Measurements from ENCODE around the gene SPTSSB. TPM values are rescaled to one million over a fixed set of nuclear protein-coding genes. Genes with fewer than 3 reads are reported as not detected.

The SPTSSB gene
- total RNA-seq, 1 donor from 2014 or later, result not detected

GRCh38 chr3:161348796-161349400, 22.4 kb downstream of the SPTSSB start:
- H3K4me1 Mint-ChIP-seq (ENCODE audit: unreplicated experiment), result peaks cover 17% of the 10 kb centered on the region
- TF ChIP-seq CTCF (IDR thresholded peaks at IDR 0.05), result no peak
- H3K4me3 Mint-ChIP-seq (ENCODE audit: unreplicated experiment), result no peak overlapping the region
- peaks cover 11% of the 10 kb centered on the region for H3K27me3 Mint-ChIP-seq (ENCODE audit: unreplicated experiment)
- no peak overlapping the region for H3K27ac Mint-ChIP-seq (ENCODE audit: unreplicated experiment)
- H3K9me3 Mint-ChIP-seq (ENCODE audit: unreplicated experiment), result no peaks in the 10 kb centered on the region
- H3K36me3 Mint-ChIP-seq (ENCODE audit: unreplicated experiment), result no peaks in the 10 kb centered on the region
- no peak for DNase-seq (ENCODE audit: extremely low spot score, unreplicated experiment)

- no peaks in the 10 kb centered on the region for H3K36me3 Mint-ChIP-seq (ENCODE audit: unreplicated experiment)
- H3K27me3 Mint-ChIP-seq (ENCODE audit: unreplicated experiment), result peaks cover 8% of the 10 kb centered on the region
- no peak overlapping the region for H3K4me3 Mint-ChIP-seq (ENCODE audit: unreplicated experiment)
- H3K9me3 Mint-ChIP-seq (ENCODE audit: unreplicated experiment), result no peaks in the 10 kb centered on the region
- H3K4me1 Mint-ChIP-seq (ENCODE audit: unreplicated experiment), result peaks cover 24% of the 10 kb centered on the region
- no peak for TF ChIP-seq CTCF (IDR thresholded peaks at IDR 0.05)
- no peak for DNase-seq (ENCODE audit: extremely low spot score, unreplicated experiment)
- H3K27ac Mint-ChIP-seq (ENCODE audit: unreplicated experiment), result no peak overlapping the region
Observed at GRCh38 chr3:161347726-161348125, 23.6 kb downstream of the SPTSSB start.

GRCh38 chr3:161345023-161345422, 26.3 kb downstream of the SPTSSB start:
- TF ChIP-seq CTCF (IDR thresholded peaks at IDR 0.05), result no peak
- no peak overlapping the region for H3K27ac Mint-ChIP-seq (ENCODE audit: unreplicated experiment)
- H3K9me3 Mint-ChIP-seq (ENCODE audit: unreplicated experiment), result no peaks in the 10 kb centered on the region
- H3K4me1 Mint-ChIP-seq (ENCODE audit: unreplicated experiment), result peaks cover 22% of the 10 kb centered on the region
- H3K36me3 Mint-ChIP-seq (ENCODE audit: unreplicated experiment), result no peaks in the 10 kb centered on the region
- no peak for DNase-seq (ENCODE audit: extremely low spot score, unreplicated experiment)
- H3K27me3 Mint-ChIP-seq (ENCODE audit: unreplicated experiment), result peaks cover 17% of the 10 kb centered on the region
- no peak overlapping the region for H3K4me3 Mint-ChIP-seq (ENCODE audit: unreplicated experiment)

- H3K36me3 Mint-ChIP-seq (ENCODE audit: unreplicated experiment), result no peaks in the 10 kb centered on the region
- no peak for TF ChIP-seq CTCF (IDR thresholded peaks at IDR 0.05)
- peaks cover 19% of the 10 kb centered on the region for H3K27me3 Mint-ChIP-seq (ENCODE audit: unreplicated experiment)
- H3K9me3 Mint-ChIP-seq (ENCODE audit: unreplicated experiment), result no peaks in the 10 kb centered on the region
- no peak for DNase-seq (ENCODE audit: extremely low spot score, unreplicated experiment)
- H3K4me1 Mint-ChIP-seq (ENCODE audit: unreplicated experiment), result peaks cover 18% of the 10 kb centered on the region
- H3K4me3 Mint-ChIP-seq (ENCODE audit: unreplicated experiment), result no peak overlapping the region
- H3K27ac Mint-ChIP-seq (ENCODE audit: unreplicated experiment), result no peak overlapping the region
Observed at GRCh38 chr3:161343986-161344385, 27.3 kb downstream of the SPTSSB start.

GRCh38 chr3:161343540-161343939, 27.8 kb downstream of the SPTSSB start:
- TF ChIP-seq CTCF (IDR thresholded peaks at IDR 0.05), result no peak
- DNase-seq (ENCODE audit: extremely low spot score, unreplicated experiment), result no peak
- Mint-ChIP-seq H3K9me3 (ENCODE audit: unreplicated experiment) (no peaks in the 10 kb centered on the region), H3K4me1 (ENCODE audit: unreplicated experiment) (peaks cover 18% of the 10 kb centered on the region), H3K27me3 (ENCODE audit: unreplicated experiment) (peaks cover 20% of the 10 kb centered on the region), H3K4me3 (ENCODE audit: unreplicated experiment) (no peak overlapping the region), H3K27ac (ENCODE audit: unreplicated experiment) (no peak overlapping the region), H3K36me3 (ENCODE audit: unreplicated experiment) (no peaks in the 10 kb centered on the region)
